ENCODE data around the gene CXCL1.

GRCh38 chr4:73839715-73840114 lies 29.5 kb upstream of the CXCL1 start:
- TF ChIP-seq CTCF (IDR thresholded peaks at IDR 0.05) (no peak), POLR2A (IDR thresholded peaks at IDR 0.05) (no peak)
